GM12878 (cell line): Measurements from ENCODE around the gene ASCC3. TPM values are rescaled to one million over a fixed set of nuclear protein-coding genes. Genes with fewer than 3 reads are reported as not detected.

Experiments used
- CEBPB ChIP-seq, 2 experiments: fragments of 150-350 bp in 1 of 2; IDR thresholded peaks; 2 replicates each; pipeline ENCODE4 v1.6.1; 2012 to 2014; ENCODE audit warnings: low read depth in 2 of 2, low read length in 2 of 2, borderline replicate concordance in 1 of 2, inconsistent platforms in 1 of 2
- EED ChIP-seq: sonication (generic); IDR thresholded peaks from 2 replicates; pipeline ENCODE4 v1.6.1; 2016; ENCODE audit warnings: antibody characterized with exemption, low read depth
- HDAC6 ChIP-seq: fragments of 200-600 bp; sonication (generic); IDR thresholded peaks from one replicate; pipeline ENCODE4 v1.8.0; 2017; ENCODE audit warnings: antibody characterized with exemption; ENCODE audit not compliant: unreplicated experiment
- JUNB ChIP-seq: IDR thresholded peaks from 2 replicates; pipeline ENCODE4 v1.6.1; 2016; ENCODE audit warnings: antibody characterized with exemption, mild to moderate bottlenecking
- SPI1 ChIP-seq: IDR thresholded peaks from 2 replicates; pipeline ENCODE4 v1.6.1; 2011; ENCODE audit warnings: low read depth, mild to moderate bottlenecking, low read length, moderate library complexity, borderline replicate concordance; ENCODE audit not compliant: insufficient read depth
- SRF ChIP-seq, 2 experiments: IDR thresholded peaks; 2 replicates each; pipeline ENCODE4 v1.6.1; 2011; ENCODE audit warnings: low read depth in 2 of 2, low read length in 2 of 2, mild to moderate bottlenecking in 1 of 2, moderate library complexity in 1 of 2
- polyA plus RNA-seq, 11 experiments: library from polyadenylated mRNA; depleted of rRNA in 4 of 11; unstranded in 6 of 11; stranded (reverse) in 5 of 11; fragments of >200 nt; fragmentation: Nextera tagmentation in 4 of 11; fragmentation: Illumina TruSeq in 1 of 11; extraction: Ambion mirVana in 4 of 11; extraction: Trizol in 1 of 11; gene quantifications; 1 replicate in 1 of 11; 2 replicates in 10 of 11; pipeline versions ENCODE4 v1.2.1 to v1.2.3, GENCODE V29; 2011 to 2016; ENCODE audit warnings: inconsistent platforms in 2 of 11, missing spikeins in 2 of 11, low read depth in 1 of 11
- total RNA-seq, 4 experiments: library from RNA; depleted of rRNA in 3 of 4; stranded (reverse); fragments of >200 nt in 3 of 4; fragmentation: Illumina TruSeq in 1 of 4; extraction: Trizol in 1 of 4; gene quantifications; 2 replicates each; pipeline versions ENCODE4 v1.2.1 to v1.2.3, GENCODE V29; 2013 to 2021
- TF ChIP-seq, protein P1 (sequence below): fragments of 450-650 bp; IDR thresholded peaks from 2 replicates; pipeline ENCODE4 v1.6.1; 2017; ENCODE audit warnings: mild to moderate bottlenecking, moderate library complexity
- TF ChIP-seq, protein P2 (sequence below): IDR thresholded peaks from 2 replicates; pipeline ENCODE4 v1.6.1; 2012; ENCODE audit warnings: low read length, inconsistent platforms
- TF ChIP-seq, protein P3 (sequence below): IDR thresholded peaks from 2 replicates; pipeline ENCODE4 v1.6.1; 2011; ENCODE audit warnings: low read depth, mild to moderate bottlenecking, low read length, moderate library complexity, borderline replicate concordance; ENCODE audit errors: extremely low read depth
- TF ChIP-seq, protein P4 (sequence below): IDR thresholded peaks from 2 replicates; pipeline ENCODE4 v1.6.1; 2012; ENCODE audit warnings: low read depth, low read length, improper control_type of control experiment

The ASCC3 gene
- total and polyA plus RNA-seq, 10 of the 15 experiments (the other 5 are each of a cell fraction or from before 2014, with no cell fraction given), result 19.9 to 76.2 (median 55.9) TPM

DNA sequence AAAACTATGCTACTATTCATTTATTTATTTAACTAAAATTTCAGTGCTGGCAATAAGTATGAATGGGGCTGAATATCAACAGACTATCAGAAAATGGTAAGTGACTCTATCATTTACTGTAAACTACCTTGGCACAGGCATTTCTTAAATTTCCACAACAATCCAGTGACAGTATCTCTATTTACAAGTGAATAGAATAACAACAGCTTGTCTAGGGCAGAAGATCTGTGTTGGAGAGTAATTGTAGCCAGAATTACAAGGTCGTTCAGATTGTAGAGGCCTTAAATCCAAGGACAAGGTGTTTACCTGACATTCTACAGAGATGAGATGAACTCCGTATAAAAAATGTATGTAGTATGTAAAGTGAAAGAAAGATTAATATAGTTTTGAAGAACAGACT is 222.6 kb downstream of the ASCC3 start (continued):
- no peak for TF ChIP-seq HDAC6
- no peak for TF ChIP-seq EED
- TF ChIP-seq, protein P1, sequence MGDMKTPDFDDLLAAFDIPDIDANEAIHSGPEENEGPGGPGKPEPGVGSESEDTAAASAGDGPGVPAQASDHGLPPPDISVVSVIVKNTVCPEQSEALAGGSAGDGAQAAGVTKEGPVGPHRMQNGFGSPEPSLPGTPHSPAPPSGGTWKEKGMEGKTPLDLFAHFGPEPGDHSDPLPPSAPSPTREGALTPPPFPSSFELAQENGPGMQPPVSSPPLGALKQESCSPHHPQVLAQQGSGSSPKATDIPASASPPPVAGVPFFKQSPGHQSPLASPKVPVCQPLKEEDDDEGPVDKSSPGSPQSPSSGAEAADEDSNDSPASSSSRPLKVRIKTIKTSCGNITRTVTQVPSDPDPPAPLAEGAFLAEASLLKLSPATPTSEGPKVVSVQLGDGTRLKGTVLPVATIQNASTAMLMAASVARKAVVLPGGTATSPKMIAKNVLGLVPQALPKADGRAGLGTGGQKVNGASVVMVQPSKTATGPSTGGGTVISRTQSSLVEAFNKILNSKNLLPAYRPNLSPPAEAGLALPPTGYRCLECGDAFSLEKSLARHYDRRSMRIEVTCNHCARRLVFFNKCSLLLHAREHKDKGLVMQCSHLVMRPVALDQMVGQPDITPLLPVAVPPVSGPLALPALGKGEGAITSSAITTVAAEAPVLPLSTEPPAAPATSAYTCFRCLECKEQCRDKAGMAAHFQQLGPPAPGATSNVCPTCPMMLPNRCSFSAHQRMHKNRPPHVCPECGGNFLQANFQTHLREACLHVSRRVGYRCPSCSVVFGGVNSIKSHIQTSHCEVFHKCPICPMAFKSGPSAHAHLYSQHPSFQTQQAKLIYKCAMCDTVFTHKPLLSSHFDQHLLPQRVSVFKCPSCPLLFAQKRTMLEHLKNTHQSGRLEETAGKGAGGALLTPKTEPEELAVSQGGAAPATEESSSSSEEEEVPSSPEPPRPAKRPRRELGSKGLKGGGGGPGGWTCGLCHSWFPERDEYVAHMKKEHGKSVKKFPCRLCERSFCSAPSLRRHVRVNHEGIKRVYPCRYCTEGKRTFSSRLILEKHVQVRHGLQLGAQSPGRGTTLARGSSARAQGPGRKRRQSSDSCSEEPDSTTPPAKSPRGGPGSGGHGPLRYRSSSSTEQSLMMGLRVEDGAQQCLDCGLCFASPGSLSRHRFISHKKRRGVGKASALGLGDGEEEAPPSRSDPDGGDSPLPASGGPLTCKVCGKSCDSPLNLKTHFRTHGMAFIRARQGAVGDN, result no peak
- TF ChIP-seq SRF (IDR thresholded peaks at IDR 0.05; ENCODE audit: low read depth in 2 of 2, low read length in 2 of 2), result no peak
- TF ChIP-seq CEBPB (IDR thresholded peaks at IDR 0.05; ENCODE audit: borderline replicate concordance in 1 of 2, low read depth in 2 of 2, low read length in 2 of 2), result no peak
- TF ChIP-seq JUNB, result no peak
- TF ChIP-seq, protein P2, sequence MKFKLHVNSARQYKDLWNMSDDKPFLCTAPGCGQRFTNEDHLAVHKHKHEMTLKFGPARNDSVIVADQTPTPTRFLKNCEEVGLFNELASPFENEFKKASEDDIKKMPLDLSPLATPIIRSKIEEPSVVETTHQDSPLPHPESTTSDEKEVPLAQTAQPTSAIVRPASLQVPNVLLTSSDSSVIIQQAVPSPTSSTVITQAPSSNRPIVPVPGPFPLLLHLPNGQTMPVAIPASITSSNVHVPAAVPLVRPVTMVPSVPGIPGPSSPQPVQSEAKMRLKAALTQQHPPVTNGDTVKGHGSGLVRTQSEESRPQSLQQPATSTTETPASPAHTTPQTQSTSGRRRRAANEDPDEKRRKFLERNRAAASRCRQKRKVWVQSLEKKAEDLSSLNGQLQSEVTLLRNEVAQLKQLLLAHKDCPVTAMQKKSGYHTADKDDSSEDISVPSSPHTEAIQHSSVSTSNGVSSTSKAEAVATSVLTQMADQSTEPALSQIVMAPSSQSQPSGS, result no peak
- TF ChIP-seq SPI1, result no peak
- TF ChIP-seq, protein P3, sequence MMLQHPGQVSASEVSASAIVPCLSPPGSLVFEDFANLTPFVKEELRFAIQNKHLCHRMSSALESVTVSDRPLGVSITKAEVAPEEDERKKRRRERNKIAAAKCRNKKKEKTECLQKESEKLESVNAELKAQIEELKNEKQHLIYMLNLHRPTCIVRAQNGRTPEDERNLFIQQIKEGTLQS, result no peak
- TF ChIP-seq, protein P4, sequence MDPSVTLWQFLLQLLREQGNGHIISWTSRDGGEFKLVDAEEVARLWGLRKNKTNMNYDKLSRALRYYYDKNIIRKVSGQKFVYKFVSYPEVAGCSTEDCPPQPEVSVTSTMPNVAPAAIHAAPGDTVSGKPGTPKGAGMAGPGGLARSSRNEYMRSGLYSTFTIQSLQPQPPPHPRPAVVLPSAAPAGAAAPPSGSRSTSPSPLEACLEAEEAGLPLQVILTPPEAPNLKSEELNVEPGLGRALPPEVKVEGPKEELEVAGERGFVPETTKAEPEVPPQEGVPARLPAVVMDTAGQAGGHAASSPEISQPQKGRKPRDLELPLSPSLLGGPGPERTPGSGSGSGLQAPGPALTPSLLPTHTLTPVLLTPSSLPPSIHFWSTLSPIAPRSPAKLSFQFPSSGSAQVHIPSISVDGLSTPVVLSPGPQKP, result no peak
